Mucosa of descending colon (tissue), 3 donors: ENCODE measurements around the gene FN3K. TPM values are rescaled to one million over a fixed set of nuclear protein-coding genes. Genes with fewer than 3 reads are reported as not detected.
A peak's percentile ranks its signal among the peaks of the same experiment; 100 is the strongest.
"Not testable (repeated sequence)": the region's sequence is repeated elsewhere in the genome, so short reads cannot be mapped to it uniquely, and the experiment has no call there.

ENCODE experiments used
- ATAC-seq: fragments of 200-7000 bp; cut with Tn5 transposase; one replicate; pipeline ENCODE4 v1.9.1; 2020; ENCODE audit warnings: mild to moderate bottlenecking, moderate library complexity
- DNase-seq, 3 donors: peaks; one replicate each; pipeline ENCODE4 v3.0.0-alpha.2; 2020
- H3K36me3 ChIP-seq: fragments of 200-600 bp; one replicate; pipeline ENCODE4 v1.8.0; 2021; ENCODE audit warnings: low read depth, mild to moderate bottlenecking
- H3K4me1 ChIP-seq: fragments of 200-600 bp; one replicate; pipeline ENCODE4 v1.8.0; 2021; ENCODE audit warnings: low read depth, mild to moderate bottlenecking
- H3K4me3 ChIP-seq: fragments of 200-600 bp; one replicate; pipeline ENCODE4 v1.8.0; 2021; ENCODE audit warnings: mild to moderate bottlenecking
- H3K9me3 ChIP-seq: fragments of 200-600 bp; one replicate; pipeline ENCODE4 v1.8.0; 2021; ENCODE audit warnings: mild to moderate bottlenecking
- CTCF ChIP-seq: fragments of 200-600 bp; IDR thresholded peaks from one replicate; pipeline ENCODE4 v1.8.0; 2022; ENCODE audit warnings: antibody characterized with exemption, mild to moderate bottlenecking
- intact Hi-C, 2 donors: fragments of 100-400 bp; cut with DNase I in 1 of 2; cut with micrococcal nuclease in 1 of 2; formaldehyde crosslinking; loops; one replicate each; pipeline versions ENCODE4 v1.11.0 to v1.11.1; 2022; cut with DNase I, micrococcal nuclease
- total RNA-seq, 3 donors: library from RNA; stranded (reverse); fragmentation: NEBNext Ultra II Directional in 2 of 3; extraction: Animal tissue kit (Norgen Biotek cat#: 25700) in 2 of 3; gene quantifications; one replicate each; pipeline versions ENCODE4 v1.2.1 to v1.2.4, GENCODE V29; 2021 to 2023
- donor health status: DM: no; HTN: no; CAD: no; lungs with moderate emphysema.
- donor health status: DM: no; HTN: no; CAD: no.
- donor health status: DM: no; HTN: yes; CAD: no.

The FN3K gene
- total RNA-seq, 3 donors from 2014 or later, result 39.4 to 45.5 (median 40.8) TPM

GRCh38 chr17:82740906-82741759 is 5.7 kb downstream of the FN3K start:
- DNase-seq (peak in 1 of 3 donors; percentile 15), ATAC-seq (no peak)
- TF ChIP-seq CTCF, result no peak
- Histone ChIP-seq H3K4me3 (no peak overlapping the region), H3K4me1 (peaks cover 12% of the 10 kb centered on the region), H3K36me3 (peaks cover 4% of the 10 kb centered on the region), H3K9me3 (peaks cover 2% of the 10 kb centered on the region)
- intact Hi-C loops, result no loop called here

GRCh38 chr17:82743344-82744219 is 8.2 kb downstream of the FN3K start:
- intact Hi-C loops, result no loop called here
- Histone ChIP-seq H3K4me3 (no peak overlapping the region), H3K36me3 (peaks cover 4% of the 10 kb centered on the region), H3K4me1 (no peaks in the 10 kb centered on the region), H3K9me3 (peaks cover 4% of the 10 kb centered on the region)
- ATAC-seq (peak; percentile 20), DNase-seq (peak in 1 of 3 donors; percentile 39)
- TF ChIP-seq CTCF, result no peak

- ATAC-seq, H3K36me3 ChIP-seq, H3K4me1 ChIP-seq, H3K4me3 ChIP-seq, intact Hi-C loops, H3K9me3 ChIP-seq: not testable (repeated sequence)
- DNase-seq, result peak in 1 of 3 donors; percentile 5
Observed at GRCh38 chr17:82744736-82745135, 9.3 kb downstream of the FN3K start.

GRCh38 chr17:82745524-82745923 is 10.1 kb downstream of the FN3K start:
- DNase-seq (peak in 1 of 3 donors; percentile 4), ATAC-seq (no peak)
- Histone ChIP-seq H3K4me1 (no peaks in the 10 kb centered on the region), H3K9me3 (peaks cover 4% of the 10 kb centered on the region), H3K36me3 (peaks cover 4% of the 10 kb centered on the region), H3K4me3 (no peak overlapping the region)
- intact Hi-C loops, result no loop called here
- TF ChIP-seq CTCF, result no peak

- intact Hi-C loops, result no loop called here
- Histone ChIP-seq H3K4me1 (peaks cover 9% of the 10 kb centered on the region), H3K9me3 (peaks cover 4% of the 10 kb centered on the region), H3K36me3 (no peaks in the 10 kb centered on the region), H3K4me3 (no peak overlapping the region)
- no peak for TF ChIP-seq CTCF
- DNase-seq (peak in 1 of 3 donors; percentile 49), ATAC-seq (no peak)
Observed at GRCh38 chr17:82748756-82749155, 13.3 kb downstream of the FN3K start.
